Measurements from ENCODE around the gene EME1.

DNA sequence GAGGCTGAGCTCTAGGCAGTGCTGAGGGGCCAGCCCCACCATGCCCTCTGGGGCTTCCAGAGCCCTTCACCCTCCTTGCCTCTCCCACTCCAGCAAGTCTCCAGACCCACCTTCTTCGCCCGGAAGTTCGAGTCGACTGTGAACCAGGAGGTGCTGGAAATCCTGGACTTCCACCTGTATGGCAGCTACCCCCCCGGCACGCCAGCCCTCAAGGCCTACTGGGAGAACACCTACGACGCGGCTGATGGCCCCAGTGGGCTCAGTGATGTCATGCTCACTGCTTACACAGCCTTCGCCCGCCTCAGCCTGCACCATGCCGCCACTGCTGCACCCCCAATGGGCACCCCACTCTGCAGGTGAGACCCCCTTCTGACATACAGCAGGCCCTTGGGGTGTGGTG, 16.6 kb upstream of the EME1 start:
- no peak for TF ChIP-seq EZH2 (optimal IDR thresholded peaks at IDR 0.05; ENCODE audit: low read depth, low read length)
- TF ChIP-seq, protein P1, sequence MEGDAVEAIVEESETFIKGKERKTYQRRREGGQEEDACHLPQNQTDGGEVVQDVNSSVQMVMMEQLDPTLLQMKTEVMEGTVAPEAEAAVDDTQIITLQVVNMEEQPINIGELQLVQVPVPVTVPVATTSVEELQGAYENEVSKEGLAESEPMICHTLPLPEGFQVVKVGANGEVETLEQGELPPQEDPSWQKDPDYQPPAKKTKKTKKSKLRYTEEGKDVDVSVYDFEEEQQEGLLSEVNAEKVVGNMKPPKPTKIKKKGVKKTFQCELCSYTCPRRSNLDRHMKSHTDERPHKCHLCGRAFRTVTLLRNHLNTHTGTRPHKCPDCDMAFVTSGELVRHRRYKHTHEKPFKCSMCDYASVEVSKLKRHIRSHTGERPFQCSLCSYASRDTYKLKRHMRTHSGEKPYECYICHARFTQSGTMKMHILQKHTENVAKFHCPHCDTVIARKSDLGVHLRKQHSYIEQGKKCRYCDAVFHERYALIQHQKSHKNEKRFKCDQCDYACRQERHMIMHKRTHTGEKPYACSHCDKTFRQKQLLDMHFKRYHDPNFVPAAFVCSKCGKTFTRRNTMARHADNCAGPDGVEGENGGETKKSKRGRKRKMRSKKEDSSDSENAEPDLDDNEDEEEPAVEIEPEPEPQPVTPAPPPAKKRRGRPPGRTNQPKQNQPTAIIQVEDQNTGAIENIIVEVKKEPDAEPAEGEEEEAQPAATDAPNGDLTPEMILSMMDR (IDR thresholded peaks at IDR 0.05; ENCODE audit: low read length): no peak
- no peak for TF ChIP-seq EZH2phosphoT487 (IDR thresholded peaks at IDR 0.05; ENCODE audit: low read length)
